HG02642 (cell line): ENCODE data around the gene CENPO.

Experiments
- ATAC-seq: cut with Tn5 transposase; IDR thresholded peaks from one replicate; pipeline ENCODE4 v1.9.1; 2021; ENCODE audit warnings: mild to moderate bottlenecking; ENCODE audit not compliant: unreplicated experiment, poor library complexity

CENPO gene

GRCh38 chr2:24836206-24836605, 43.0 kb downstream of the CENPO start:
- no peak for ATAC-seq

- ATAC-seq: no peak
Measured at GRCh38 chr2:24836706-24837105, 43.5 kb downstream of the CENPO start.

GRCh38 chr2:24837996-24838513, 44.8 kb downstream of the CENPO start:
- ATAC-seq: no peak

- ATAC-seq: no peak
Measured at GRCh38 chr2:24838541-24838940, 45.3 kb downstream of the CENPO start.

- no peak for ATAC-seq
Measured at GRCh38 chr2:24839729-24840128, 46.5 kb downstream of the CENPO start.

GRCh38 chr2:24840164-24840869, 47.1 kb downstream of the CENPO start:
- no peak for ATAC-seq

- no peak for ATAC-seq
Measured at GRCh38 chr2:24840962-24841945, 48.0 kb downstream of the CENPO start.

GRCh38 chr2:24842081-24843050, 49.1 kb downstream of the CENPO start:
- ATAC-seq: no peak

GRCh38 chr2:24843330-24843860, 50.2 kb downstream of the CENPO start:
- ATAC-seq: no peak

- ATAC-seq: no peak
Measured at GRCh38 chr2:24844023-24844685, 50.9 kb downstream of the CENPO start.

GRCh38 chr2:24845691-24846090, 52.5 kb downstream of the CENPO start:
- ATAC-seq: no peak

GRCh38 chr2:24850944-24851343, 57.7 kb downstream of the CENPO start:
- ATAC-seq: no peak

GRCh38 chr2:24852026-24852425, 58.8 kb downstream of the CENPO start:
- no peak for ATAC-seq

- ATAC-seq: no peak
Measured at GRCh38 chr2:24852431-24853020, 59.3 kb downstream of the CENPO start.

GRCh38 chr2:24853046-24853445, 59.8 kb downstream of the CENPO start:
- no peak for ATAC-seq

- ATAC-seq: no peak
Measured at GRCh38 chr2:24853996-24854395, 60.8 kb downstream of the CENPO start.

- no peak for ATAC-seq
Measured at GRCh38 chr2:24855022-24855622, 61.9 kb downstream of the CENPO start.

GRCh38 chr2:24855726-24856125, 62.5 kb downstream of the CENPO start:
- ATAC-seq: no peak
